Skin of body (tissue), 2 donors: Measurements from ENCODE around the gene TBX18. TPM values are rescaled to one million over a fixed set of nuclear protein-coding genes. Genes with fewer than 3 reads are reported as not detected.
A peak's percentile ranks its signal among the peaks of the same experiment; 100 is the strongest.

Source experiments
- DNase-seq: peaks from one replicate; lab custom pipeline; 2025; lab: John Stamatoyannopoulos, UW
- total RNA-seq: library from RNA; depleted of rRNA; stranded (reverse); fragments of >200 nt; gene quantifications from one replicate; pipeline ENCODE4 v1.2.3, GENCODE V29; 2014

TBX18 gene
- total RNA-seq, 1 donor from 2014 or later = 33.5 TPM

DNA sequence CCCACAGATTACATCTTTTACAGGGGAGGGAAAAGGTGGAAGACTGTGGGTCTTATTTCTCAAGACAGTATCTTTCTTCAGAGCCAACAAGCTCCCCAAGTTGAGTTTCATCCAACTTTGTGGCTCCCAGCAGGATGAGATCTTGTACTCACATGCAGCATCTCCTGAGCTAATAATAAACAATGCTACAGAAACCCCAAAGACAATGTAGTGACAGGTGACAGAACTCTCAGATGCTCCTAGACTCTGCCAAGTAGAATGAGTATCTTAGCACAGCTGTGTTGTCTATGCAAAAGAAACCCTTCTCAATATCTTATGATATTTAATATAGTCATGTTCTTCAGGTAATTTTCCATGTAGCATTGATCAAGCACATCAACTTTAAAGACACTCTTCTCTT is 90.0 kb downstream of the TBX18 start:
- DNase-seq = no peak

DNA sequence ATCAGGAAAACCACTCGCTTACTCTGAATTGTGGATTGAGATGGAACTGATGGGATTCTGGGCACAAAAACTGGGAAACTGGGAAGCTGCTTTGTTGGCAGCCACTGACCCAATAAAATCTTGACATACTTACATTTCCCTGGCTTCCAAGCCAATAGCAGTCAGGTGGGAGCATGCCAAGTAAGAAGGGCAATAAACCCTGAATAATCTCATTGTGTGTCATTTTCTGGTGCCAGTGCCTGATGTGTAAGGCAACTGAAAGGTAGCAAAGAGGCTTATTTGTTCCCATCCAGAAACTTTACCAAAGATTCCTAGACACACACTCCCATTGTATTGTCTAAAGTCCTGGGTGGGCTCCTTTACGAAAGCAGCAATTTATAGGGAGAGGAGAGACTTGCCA is 93.2 kb downstream of the TBX18 start:
- no peak for DNase-seq

DNA sequence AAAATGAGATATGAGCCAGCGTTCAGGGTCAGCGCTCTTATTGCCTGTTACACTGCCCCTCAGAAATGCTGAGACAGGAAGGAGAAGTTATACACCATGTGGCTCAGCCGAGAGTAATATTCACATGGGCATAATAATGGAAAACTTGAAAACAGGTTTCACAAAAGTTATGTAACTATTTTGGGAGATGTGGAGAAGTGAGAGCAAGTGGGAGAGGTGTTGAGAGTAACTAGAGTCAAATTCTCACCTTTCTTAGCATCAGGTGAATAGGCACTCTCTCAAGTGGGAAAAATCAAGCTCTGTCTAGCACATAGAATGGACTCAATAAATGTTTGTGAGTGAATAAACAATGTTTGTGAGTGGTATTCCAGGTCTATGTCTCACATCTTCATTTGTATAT is 94.5 kb downstream of the TBX18 start:
- no peak for DNase-seq

DNA sequence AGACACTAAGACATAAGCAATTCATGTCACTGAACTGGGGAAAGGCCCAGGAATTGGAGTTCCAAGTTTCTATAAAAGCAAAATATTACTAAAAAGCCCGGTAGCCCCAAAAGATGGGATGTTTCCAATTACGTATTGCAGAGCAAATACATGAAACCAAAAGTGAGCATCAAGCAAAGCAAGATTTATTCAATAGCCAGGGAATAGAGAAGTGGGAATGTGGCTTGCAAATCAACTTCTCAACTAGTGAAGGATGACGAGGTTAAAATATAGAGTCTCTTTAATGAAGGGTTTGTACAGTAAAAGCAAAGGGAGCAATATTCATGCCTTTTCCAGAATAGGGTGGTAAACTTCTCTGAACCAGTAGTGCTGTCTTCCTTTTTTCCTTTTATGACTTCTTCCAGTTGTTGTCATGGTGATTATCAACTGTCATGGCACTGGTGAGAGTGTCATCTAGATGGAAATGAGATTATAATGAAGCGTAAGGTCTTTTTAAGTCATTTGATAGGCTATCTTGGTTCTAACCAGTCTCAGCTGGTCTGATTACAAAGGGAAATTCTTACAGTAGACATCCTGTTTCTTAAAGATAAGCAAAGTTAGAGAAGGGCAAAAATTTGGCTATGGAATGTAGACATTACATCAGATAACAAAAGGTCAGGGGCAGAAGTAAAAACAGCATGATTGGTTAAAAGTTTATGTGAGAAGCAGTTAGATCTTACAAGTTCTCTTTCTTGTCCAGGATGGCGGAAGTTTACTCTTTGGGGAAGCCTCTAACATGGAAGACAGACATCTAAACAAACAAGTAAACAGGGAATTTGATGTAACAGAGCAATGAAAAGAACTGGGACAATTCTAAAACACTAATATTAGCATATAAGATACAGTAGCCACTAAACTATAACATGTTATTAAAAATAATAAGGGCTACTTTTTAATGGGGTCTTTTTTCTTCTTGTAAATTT is 96.9 kb downstream of the TBX18 start:
- DNase-seq = no peak

DNA sequence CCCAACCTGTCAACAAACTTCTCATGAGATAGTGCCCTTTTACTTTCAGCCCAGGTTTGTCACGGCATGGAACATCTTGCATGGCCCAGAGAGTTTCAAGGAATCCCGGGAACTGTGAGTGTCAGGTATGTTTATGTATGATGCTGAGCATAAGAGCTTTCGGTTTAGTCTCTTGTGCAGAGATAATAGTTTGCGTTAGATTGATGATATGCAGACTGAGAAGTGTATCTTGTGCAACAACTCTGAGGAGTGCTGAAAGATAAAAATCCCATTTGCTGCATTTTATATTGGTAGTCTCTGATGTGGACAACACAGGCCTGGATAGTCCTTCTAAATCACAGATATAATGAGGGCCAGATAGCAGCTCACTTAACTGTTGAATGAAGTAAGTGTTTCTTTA is 99.0 kb downstream of the TBX18 start:
- no peak for DNase-seq

DNA sequence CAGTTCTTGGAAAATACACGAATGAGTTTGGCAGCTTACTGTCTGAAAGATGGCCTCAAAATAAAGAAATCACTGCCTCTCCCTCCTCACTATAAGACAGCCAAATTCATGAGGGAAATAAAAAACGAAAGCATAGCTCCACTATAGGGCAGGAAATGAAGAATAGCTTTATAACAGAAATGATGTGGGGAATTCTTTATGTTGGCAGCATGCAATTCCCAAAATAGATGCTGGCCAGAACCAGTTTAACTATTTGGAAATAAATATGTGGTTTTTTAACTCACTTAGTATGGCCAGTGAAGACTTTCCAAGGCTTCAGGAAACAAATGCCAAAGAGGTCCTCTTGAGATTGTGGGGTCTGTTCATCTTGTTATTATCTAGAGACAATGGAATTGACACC is 100.5 kb downstream of the TBX18 start:
- no peak for DNase-seq

DNA sequence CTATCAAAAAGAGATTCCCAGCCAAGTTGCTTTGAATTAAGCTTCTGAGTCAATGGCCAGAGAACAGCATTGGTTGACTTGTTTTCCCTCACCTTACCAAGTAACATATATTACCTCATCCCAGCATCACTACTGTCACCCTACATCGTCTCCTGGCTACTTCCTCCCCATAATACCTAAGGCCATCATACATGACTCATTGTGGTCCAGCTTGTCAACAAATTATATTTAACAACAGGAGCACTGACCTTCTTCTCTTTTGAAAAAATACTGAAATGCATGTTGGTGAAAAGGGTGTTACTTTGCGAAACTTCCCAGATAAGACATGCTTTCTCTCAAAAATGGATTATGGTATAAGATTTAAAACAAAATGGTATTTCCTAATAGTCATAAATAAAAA is 106.9 kb downstream of the TBX18 start:
- no peak for DNase-seq

DNA sequence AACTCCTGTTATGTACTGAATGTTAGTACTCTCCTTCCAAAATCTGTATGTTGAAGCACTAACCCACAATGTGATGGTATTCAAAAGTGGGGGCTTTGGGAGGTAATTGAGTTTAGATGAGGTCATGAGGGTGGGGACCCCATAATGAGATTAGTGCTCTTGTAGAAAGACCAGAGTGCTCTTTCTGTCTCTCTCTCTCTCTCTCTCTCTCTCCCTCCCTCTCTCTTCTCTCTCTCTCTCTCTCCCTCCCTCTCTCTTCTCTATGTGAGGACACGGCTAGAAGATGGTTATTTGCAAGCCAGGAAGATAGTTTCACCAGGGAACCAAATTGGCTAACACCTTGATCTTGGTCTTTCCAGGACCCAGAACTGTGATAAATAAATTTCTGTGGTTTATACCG is 107.4 kb downstream of the TBX18 start:
- DNase-seq = no peak

DNA sequence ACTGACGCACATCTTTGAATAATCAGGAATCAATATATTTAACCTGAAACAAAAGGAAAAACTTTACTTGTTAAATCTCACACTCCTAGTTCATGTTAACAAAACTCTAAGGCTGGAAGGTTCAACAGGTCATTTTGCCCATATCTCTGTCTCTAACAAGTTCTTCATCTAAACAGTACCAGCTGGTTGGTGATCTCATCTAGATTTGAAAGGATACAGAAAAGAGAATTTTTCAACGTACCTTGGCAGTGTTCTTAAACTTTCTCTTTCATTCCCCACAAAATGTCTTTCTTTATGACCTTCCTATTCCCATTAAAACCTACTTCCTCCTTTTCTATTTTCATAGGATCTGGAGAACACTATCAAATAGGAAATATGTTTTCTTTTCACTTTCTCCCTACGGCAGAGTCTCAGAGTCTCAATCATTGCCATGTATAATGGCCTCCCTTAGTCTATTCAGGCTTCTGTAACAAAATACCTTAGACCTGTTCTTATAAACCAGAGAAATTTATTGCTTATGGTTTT is 111.3 kb downstream of the TBX18 start:
- DNase-seq = no peak

DNA sequence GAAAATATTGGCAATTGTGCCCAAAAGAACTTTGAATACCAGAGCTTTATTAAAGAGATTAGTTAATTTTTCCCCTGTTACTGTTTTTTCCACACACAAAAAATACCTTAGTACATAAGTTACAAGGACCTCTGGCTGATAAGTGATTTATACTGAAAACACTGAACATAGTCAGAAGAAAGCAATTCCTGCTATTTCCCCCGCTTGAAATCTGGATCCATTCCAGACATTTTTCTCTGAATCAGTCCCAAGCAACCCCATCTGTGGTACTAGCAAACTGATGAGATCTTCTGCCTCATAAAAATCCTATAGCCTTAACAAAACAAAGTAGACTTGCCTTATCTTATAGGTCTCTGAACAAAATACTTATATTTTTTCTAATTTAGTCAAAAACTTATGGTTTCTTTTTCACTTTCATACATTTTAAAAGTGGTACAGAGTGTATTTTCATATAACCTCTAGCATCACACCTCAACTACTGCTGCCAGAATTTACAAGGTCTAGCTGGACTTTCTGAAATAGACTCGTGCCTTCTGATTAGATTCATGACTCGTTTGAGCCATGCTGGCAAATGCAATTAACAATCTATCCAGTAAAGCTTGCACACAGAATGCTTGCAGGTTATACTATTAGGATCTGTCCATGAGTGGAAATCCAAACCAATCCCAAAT is 111.9 kb downstream of the TBX18 start:
- DNase-seq = peak; percentile 67

DNA sequence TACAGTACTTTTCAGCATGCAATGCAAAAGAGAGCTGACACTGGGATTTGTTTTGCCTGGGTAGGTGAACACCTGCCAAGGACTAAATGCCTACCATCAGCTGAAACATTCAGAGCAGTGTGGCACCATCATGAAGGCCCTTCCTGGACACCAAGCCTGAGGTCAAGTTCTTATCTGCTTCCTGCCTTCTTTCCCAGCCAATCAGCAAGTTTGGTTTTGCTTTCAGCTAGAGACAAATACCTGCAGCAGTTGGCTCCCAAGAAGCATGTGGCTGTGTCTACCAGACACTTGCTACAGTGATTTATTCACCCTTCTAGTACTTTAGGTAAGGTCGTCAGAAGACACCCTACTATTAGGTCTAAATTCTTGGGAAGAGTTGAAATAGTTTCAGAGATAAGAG is 112.8 kb downstream of the TBX18 start:
- DNase-seq = no peak

DNA sequence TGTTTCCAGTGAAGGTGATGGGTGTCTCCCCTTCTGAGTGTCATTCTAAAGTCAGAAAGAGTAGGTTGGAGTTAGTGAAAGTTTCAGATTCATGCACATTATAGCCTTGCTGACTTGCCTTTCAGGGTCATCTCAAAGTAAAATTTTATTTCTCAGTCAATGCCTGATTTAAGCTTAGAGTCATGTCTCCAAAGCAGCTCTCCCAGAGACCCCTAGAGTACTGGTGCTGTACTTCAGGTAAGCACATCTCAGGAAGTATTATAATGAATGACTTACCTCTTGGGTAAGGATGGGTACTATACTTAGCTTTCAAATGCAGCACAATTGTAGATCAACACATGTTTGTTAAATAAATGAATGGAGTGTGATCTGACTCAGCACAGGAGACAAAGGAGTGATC is 116.0 kb downstream of the TBX18 start:
- DNase-seq = no peak

DNA sequence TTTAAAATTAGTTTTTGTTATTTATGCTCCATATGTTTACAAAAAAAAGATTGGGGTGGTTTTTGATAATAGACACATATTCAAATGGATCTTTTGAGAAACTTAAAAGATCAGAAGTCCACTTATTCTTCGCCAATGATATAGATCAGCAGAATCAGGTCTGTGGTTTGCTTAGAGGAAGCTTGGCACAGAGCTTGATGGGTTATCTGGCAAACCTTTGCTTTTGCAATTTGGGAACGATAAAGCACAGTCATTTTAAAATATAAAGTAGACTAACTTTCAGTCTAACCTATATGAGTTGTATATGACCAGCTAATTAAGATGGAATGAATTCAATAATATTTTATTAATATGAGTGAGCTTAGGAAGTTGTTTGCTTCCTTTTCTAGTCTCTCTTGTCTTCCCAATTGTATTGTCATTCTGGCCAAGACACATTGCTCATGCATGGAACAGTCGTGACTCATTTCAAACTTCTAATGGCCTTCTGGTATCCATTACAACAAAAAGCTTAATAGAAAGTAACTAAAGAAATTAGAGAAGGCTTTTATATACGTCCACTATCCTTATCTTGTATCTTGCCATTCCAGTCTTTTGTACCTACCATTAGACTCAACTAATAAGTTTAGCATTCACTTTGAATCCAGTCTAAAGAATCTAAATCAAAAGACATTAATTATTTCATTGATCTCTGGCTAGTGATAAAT is 118.7 kb downstream of the TBX18 start:
- DNase-seq = no peak

DNA sequence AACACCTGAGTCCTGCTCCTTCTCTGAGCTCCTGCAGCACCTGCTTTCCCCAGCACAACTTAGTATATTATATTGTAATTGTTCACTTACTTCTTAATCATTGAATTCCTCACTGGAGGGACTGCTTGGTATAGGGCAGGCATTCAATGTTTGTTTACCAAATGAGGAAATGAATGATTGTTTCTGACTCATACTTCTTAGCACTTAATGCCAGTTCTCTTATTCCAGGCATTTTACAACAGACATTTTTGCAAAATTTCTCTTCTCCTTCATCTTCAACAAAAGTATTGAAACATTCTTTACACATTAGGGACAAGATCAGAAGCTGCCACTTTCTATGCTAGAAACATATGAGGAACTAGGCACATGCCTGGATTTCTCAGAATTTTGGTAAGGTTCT is 119.4 kb downstream of the TBX18 start:
- no peak for DNase-seq

DNA sequence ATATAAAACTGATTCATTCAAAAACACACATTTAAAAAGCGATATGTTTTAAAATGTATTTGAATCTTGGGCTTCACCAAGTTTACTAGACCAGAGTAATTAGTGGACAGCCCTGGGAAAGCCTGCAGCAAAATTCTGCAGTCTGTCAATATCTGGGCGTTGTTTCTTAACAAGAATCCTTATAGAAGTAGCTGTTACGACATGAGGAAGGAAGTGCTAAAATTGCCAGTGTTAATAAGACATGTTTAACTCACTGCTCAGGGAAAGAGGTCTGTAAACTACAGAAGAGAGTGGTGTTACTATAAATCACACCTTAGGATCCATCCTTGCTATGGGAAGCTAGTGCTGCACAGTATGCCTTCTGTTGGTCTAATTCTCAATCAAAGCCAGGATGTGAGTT is 120.6 kb downstream of the TBX18 start:
- no peak for DNase-seq

DNA sequence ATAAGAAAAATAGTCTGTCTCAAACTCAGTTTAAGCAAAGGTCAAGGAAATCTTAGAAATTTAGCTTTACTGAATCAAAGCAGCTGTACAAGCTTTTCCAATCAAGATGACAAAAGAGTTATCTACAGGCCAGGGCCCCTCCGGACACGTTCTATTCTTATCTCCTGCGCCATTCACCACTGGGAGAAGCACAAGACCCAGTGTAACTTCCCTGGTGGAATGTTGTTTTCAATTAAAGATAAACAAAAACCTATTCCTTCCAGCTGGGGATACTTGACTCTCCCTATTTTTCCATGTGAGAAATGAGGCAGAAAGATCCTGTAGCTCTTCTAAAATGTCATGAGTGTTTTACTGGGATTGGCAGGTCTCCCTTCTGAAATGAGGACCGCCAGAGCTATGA is 123.3 kb downstream of the TBX18 start:
- no peak for DNase-seq

DNA sequence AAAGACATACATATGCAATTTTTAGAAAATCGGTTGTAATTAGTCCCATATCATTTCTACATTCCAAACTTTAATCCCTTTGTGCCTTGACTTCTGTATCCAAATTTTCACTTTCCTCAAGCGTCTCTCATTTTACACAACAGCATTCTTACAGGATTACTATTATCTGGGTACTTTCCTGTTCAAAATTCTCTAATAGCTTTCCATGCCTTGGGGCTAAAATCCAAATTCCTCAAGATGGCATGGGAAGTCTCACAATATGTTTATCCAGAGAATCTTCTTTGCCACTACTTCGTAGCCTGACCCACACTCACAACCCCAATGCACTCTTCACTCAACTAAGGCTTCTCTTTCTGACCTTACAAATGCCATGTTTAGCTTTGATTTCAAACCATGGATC is 125.0 kb downstream of the TBX18 start:
- no peak for DNase-seq

DNA sequence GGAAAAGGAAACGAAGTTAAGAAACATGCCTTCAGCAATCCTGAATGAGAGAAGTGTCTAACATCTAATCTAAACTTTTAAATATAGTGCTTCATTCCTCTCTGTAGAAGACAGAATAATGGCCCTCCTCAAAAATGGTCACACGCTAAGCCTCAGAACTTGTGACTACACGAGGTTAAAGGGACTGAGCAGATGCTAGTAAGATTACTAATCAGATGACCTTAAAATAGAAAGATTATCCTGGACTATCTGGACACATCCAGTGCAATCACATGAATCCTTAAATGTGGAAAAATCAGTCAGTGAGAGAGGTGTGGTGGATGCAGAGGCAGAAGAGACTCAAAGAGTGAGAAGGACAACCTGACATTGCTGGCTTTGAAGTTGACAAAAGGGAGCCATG is 126.1 kb downstream of the TBX18 start:
- no peak for DNase-seq
